Left ventricle myocardium inferior (tissue), 1 donor: Measurements from ENCODE around the gene PDIK1L. TPM values are rescaled to one million over a fixed set of nuclear protein-coding genes. Genes with fewer than 3 reads are reported as not detected.

ENCODE experiments used
- DNase-seq: peaks from one replicate; pipeline ENCODE4 v3.0.0-alpha.2; 2020
- H3K27ac ChIP-seq: fragments of 200-600 bp; replicated peaks from 2 replicates; pipeline ENCODE4 v1.8.0; 2021
- H3K27me3 ChIP-seq: fragments of 200-600 bp; 2 replicates; pipeline ENCODE4 v1.8.0; 2021; ENCODE audit warnings: low read depth
- H3K36me3 ChIP-seq: fragments of 200-600 bp; 2 replicates; pipeline ENCODE4 v1.8.0; 2021
- H3K4me1 ChIP-seq: fragments of 200-600 bp; 2 replicates; pipeline ENCODE4 v1.8.0; 2021
- H3K4me3 ChIP-seq: fragments of 200-600 bp; 2 replicates; pipeline ENCODE4 v1.8.0; 2021; ENCODE audit warnings: mild to moderate bottlenecking, moderate library complexity
- H3K9me3 ChIP-seq: fragments of 200-600 bp; replicated peaks from 2 replicates; pipeline ENCODE4 v1.8.0; 2021
- CTCF ChIP-seq: fragments of 200-600 bp; IDR thresholded peaks from 2 replicates; pipeline ENCODE4 v1.8.0; 2021; ENCODE audit warnings: antibody characterized with exemption, mild to moderate bottlenecking, borderline replicate concordance
- intact Hi-C: fragments of 100-400 bp; cut with micrococcal nuclease; formaldehyde crosslinking; loops from one replicate; pipeline ENCODE4 v1.11.0; 2022
- total RNA-seq: library from RNA; stranded (reverse); fragmentation: NEBNext Ultra II Directional; extraction: Animal tissue kit (Norgen Biotek cat#: 25700); gene quantifications from one replicate; pipeline ENCODE4 v1.2.1, GENCODE V29; 2021
- donor health status: DM: no; HTN: yes; CAD: no; lungs with severe emphysema.

Gene PDIK1L
- total RNA-seq, 1 donor from 2014 or later: 4.2 TPM

GRCh38 chr1:26154750-26155149 lies 43.1 kb downstream of the PDIK1L start:
- H3K4me3 ChIP-seq: peak overlapping the region; percentile 65
- intact Hi-C loops: no loop called here
- H3K9me3 ChIP-seq: no peaks in the 10 kb centered on the region
- no peaks in the 10 kb centered on the region for H3K36me3 ChIP-seq
- peaks cover 59% of the 10 kb centered on the region for H3K4me1 ChIP-seq
- no peak for TF ChIP-seq CTCF
- H3K27ac ChIP-seq: peak overlapping the region; percentile 98
- H3K27me3 ChIP-seq: peaks cover 3% of the 10 kb centered on the region
- no peak for DNase-seq

DNA sequence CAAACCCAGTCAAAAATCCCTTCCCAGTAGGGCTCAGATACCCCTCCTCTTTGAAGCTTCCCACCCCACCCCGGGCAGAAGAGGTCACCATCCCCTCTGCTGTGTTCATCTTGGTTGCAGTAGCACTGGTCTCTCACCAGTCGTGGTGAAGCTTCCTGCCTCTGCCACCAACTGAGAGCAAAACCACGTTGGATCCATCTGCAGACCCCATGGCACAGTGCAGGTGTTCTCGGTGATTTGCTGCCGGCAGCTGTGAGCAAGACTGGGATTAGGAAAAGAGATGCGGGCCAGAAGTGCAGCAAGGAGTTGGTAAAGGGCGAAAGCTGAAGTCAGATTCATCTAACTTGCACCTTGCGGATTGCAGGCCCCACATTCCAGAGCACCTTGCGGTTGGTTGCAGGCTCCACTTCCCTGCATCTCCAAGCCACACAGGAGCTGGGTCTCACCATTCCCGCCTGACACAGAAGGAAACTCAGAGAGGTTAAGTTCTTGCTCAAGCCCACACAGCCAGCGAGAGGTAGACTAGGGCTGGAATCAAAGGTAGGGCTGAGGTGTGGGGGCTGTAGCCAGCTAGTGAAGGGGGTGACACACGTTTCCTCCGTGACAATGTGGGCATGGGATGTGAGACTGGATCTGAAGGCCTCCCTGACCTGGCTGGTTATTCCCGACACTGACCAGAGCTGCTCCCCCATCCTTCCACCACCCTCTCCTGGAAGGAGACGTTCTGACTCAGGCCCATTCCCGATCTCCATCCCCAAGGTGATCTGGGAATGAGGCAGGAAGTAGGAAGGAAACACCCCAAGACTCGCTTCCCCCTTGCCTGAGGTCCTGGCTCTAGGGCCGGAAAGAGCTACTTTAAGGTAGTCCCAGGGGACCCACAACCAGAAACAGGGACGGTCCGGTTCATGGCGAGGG lies 44.0 kb downstream of the PDIK1L start:
- H3K9me3 ChIP-seq: no peaks in the 10 kb centered on the region
- H3K27ac ChIP-seq: peak overlapping the region; percentile 98
- H3K27me3 ChIP-seq: peaks cover 3% of the 10 kb centered on the region
- intact Hi-C loops: no loop called here
- no peaks in the 10 kb centered on the region for H3K36me3 ChIP-seq
- DNase-seq: no peak
- TF ChIP-seq CTCF: no peak
- peaks cover 68% of the 10 kb centered on the region for H3K4me1 ChIP-seq
- H3K4me3 ChIP-seq: peak overlapping the region; percentile 65

GRCh38 chr1:26156285-26157038 lies 44.8 kb downstream of the PDIK1L start:
- H3K27me3 ChIP-seq: peaks cover 3% of the 10 kb centered on the region
- peak overlapping the region; percentile 65 for H3K4me3 ChIP-seq
- H3K36me3 ChIP-seq: no peaks in the 10 kb centered on the region
- H3K9me3 ChIP-seq: no peaks in the 10 kb centered on the region
- H3K4me1 ChIP-seq: peaks cover 77% of the 10 kb centered on the region
- H3K27ac ChIP-seq: peak overlapping the region; percentile 98
- peak; percentile 76 for DNase-seq
- intact Hi-C loops: no loop called here
- TF ChIP-seq CTCF: no peak

DNA sequence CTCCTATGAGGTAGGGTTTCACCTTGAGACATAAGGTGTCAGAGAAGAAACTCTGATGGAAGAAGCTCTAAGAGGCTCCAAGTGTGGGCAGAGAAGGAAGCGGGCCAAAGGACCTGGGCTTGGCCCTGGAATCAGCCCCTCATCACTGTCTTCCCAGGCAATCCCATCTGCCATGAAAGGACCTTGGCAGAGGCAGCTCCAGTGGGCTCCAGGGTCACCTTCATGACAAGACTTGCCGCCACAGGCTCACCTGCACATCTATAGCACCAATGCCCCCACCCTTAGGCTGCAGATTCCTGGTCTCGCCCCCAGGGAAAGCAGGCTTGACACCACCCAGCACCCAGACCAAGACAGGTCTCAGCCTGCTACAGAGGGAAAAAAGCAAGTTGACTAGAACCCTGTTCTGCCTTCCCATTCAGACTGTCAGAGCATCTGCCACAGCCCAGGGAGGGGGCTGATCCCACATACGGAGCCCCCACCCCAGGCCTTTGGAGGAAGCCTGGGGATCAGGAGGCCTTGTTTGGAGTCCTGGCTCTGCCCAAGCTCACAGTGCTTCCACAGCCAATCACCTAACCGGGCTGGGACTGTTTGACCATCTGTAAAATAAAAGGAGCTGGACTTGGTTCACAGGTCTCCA lies 46.8 kb downstream of the PDIK1L start:
- intact Hi-C loops: no loop called here
- peaks cover 3% of the 10 kb centered on the region for H3K27me3 ChIP-seq
- H3K4me1 ChIP-seq: peaks cover 90% of the 10 kb centered on the region

More for the DNA sequence above, 46.8 kb downstream of the PDIK1L start:
- Histone ChIP-seq H3K9me3 (no peaks in the 10 kb centered on the region), H3K27ac (peak overlapping the region; percentile 98), H3K4me3 (peak overlapping the region; percentile 68), H3K36me3 (no peaks in the 10 kb centered on the region)
- no peak for TF ChIP-seq CTCF
- no peak for DNase-seq
